ENCODE results near the gene NDUFC2. TPM values are rescaled to one million over a fixed set of nuclear protein-coding genes. Genes with fewer than 3 reads are reported as not detected.

Gene NDUFC2
- total and polyA plus RNA-seq, 11 donors = 164 to 351 (median 258) TPM

GRCh38 chr11:78020246-78020645, 59.4 kb downstream of the NDUFC2 start:
- Histone ChIP-seq H3K9me3 (no peaks in the 10 kb centered on the region), H3K4me1 (peaks cover 0 to 8% (median 0%) of the 10 kb centered on the region in 12 donors), H3K4me3 (no peak overlapping the region), H3K36me3 (no peaks in the 10 kb centered on the region), H3K27me3 (peaks cover 0 to 9% (median 0%) of the 10 kb centered on the region in 9 donors), H3K27ac (no peak overlapping the region)
- TF ChIP-seq POLR2A (IDR thresholded peaks at IDR 0.05) = no peak
- no peak for TF ChIP-seq CTCF (IDR thresholded peaks at IDR 0.05)
- intact Hi-C loops (cut with DNase I) = no loop called here
- WGBS, 4 donors = 38 to 46% (median 40%) methylated on average over 3 of the region's 3 CpGs
- DNase-seq (no peak), ATAC-seq (no peak)

GRCh38 chr11:78019808-78020207, 59.9 kb downstream of the NDUFC2 start:
- Histone ChIP-seq H3K4me1 (peaks cover 0 to 8% (median 0%) of the 10 kb centered on the region in 12 donors), H3K27ac (no peak overlapping the region), H3K9me3 (no peaks in the 10 kb centered on the region), H3K27me3 (peaks cover 0 to 9% (median 0%) of the 10 kb centered on the region in 9 donors), H3K36me3 (no peaks in the 10 kb centered on the region), H3K4me3 (no peak overlapping the region)
- TF ChIP-seq POLR2A (IDR thresholded peaks at IDR 0.05) (no peak), CTCF (IDR thresholded peaks at IDR 0.05) (no peak)
- WGBS, 4 donors = 63 to 85% (median 66%) methylated on average over 4 of the region's 4 CpGs
- no peak for ATAC-seq
- DNase-seq = no peak
- intact Hi-C loops (cut with DNase I) = no loop called here

Other genes starting within 250 kb of the NDUFC2 start
- gene INTS4, start 85.2 kb downstream of the NDUFC2 start, total RNA-seq = 10 to 100 TPM; 11.6 to 23.9 (median 15.6) TPM
- 10 to 100 TPM in 1 of 2 donors, 1 to 10 TPM in 1; 9.5 to 11.8 TPM for gene INTS4, start 85.2 kb downstream of the NDUFC2 start, polyA plus RNA-seq
- gene KCTD14, start 56.6 kb downstream of the NDUFC2 start, total RNA-seq = 1 to 10 TPM in 2 of 9 donors, under 1 TPM in 2, not detected in 5; 0.15 to 1.7 (median 0.80) TPM
- under 1 TPM; 0.23 to 0.46 TPM for gene KCTD14, start 56.6 kb downstream of the NDUFC2 start, polyA plus RNA-seq
- gene THRSP, start 16.0 kb downstream of the NDUFC2 start, total RNA-seq = 10 to 100 TPM in 1 of 9 donors, 1 to 10 TPM in 2, under 1 TPM in 3, not detected in 3; 0.33 to 51.0 (median 1.1) TPM
- gene THRSP, start 16.0 kb downstream of the NDUFC2 start, polyA plus RNA-seq = 1 to 10 TPM; 9.0 to 9.5 TPM
- gene ALG8, start 59.8 kb upstream of the NDUFC2 start, total RNA-seq = 10 to 100 TPM; 14.1 to 24.6 (median 17.7) TPM
- 10 to 100 TPM; 19.0 to 39.5 TPM for gene ALG8, start 59.8 kb upstream of the NDUFC2 start, polyA plus RNA-seq
- 10 to 100 TPM in 1 of 9 donors, 1 to 10 TPM in 8; 5.6 to 10.9 (median 7.2) TPM for gene KCTD21, start 108.8 kb upstream of the NDUFC2 start, total RNA-seq
- 1 to 10 TPM; 3.4 to 8.3 TPM for gene KCTD21, start 108.8 kb upstream of the NDUFC2 start, polyA plus RNA-seq
- 1 to 10 TPM; 4.5 to 8.1 (median 5.3) TPM for gene USP35, start 109.1 kb upstream of the NDUFC2 start, total RNA-seq
- gene USP35, start 109.1 kb upstream of the NDUFC2 start, polyA plus RNA-seq = 1 to 10 TPM; 5.6 to 6.6 TPM